Psoas muscle (tissue), 8 donors: ENCODE results near the gene PDE1C. TPM values are rescaled to one million over a fixed set of nuclear protein-coding genes. Genes with fewer than 3 reads are reported as not detected.

ENCODE experiments used
- ATAC-seq, 4 donors: fragments of 200-7000 bp; cut with Tn5 transposase; one replicate each; pipeline ENCODE4 v1.9.1; 2020; ENCODE audit warnings: moderate library complexity in 3 of 4, mild to moderate bottlenecking in 2 of 4
- DNase-seq, 2 donors: peaks; one replicate each; pipeline ENCODE4 v3.0.0-alpha.2; 2020
- H3K27ac ChIP-seq: fragments of 200-600 bp; one replicate; pipeline ENCODE4 v1.8.0; 2022
- H3K27me3 ChIP-seq, 3 donors: fragments of 200-600 bp in 1 of 3; one replicate each; pipeline versions ENCODE4 v1.6.1 to v1.8.0; 2013 to 2022; ENCODE audit warnings: low read length in 2 of 3, mild to moderate bottlenecking in 2 of 3, moderate library complexity in 1 of 3; ENCODE audit not compliant: insufficient read depth in 3 of 3
- H3K36me3 ChIP-seq, 2 donors: fragments of 200-600 bp in 1 of 2; one replicate each; pipeline versions ENCODE4 v1.6.1 to v1.8.0; 2013 to 2022; ENCODE audit warnings: low read depth in 1 of 2, mild to moderate bottlenecking in 1 of 2, moderate library complexity in 1 of 2; ENCODE audit not compliant: insufficient read depth in 1 of 2
- H3K4me1 ChIP-seq: fragments of 200-600 bp; one replicate; pipeline ENCODE4 v1.8.0; 2022
- H3K4me3 ChIP-seq: fragments of 200-600 bp; one replicate; pipeline ENCODE4 v1.8.0; 2022; ENCODE audit warnings: mild to moderate bottlenecking
- H3K9me3 ChIP-seq: fragments of 200-600 bp; one replicate; pipeline ENCODE4 v1.8.0; 2022
- CTCF ChIP-seq: fragments of 200-600 bp; IDR thresholded peaks from one replicate; pipeline ENCODE4 v1.8.0; 2022; ENCODE audit warnings: antibody characterized with exemption
- WGBS, 3 donors: extraction: QIAGEN DNeasy Blood & Tissue Kit; methylation state at CpG; one replicate each; pipeline versions ENCODE4 v1.1.6 to v1.1.7; 2013; 5-methylcytosine and 5-hydroxymethylcytosine counted together
- intact Hi-C, 2 donors: fragments of 100-400 bp; cut with DNase I; formaldehyde crosslinking; loops; one replicate each; pipeline versions ENCODE4 v1.11.0 to v1.14.2; 2022
- polyA plus RNA-seq, 3 donors: library from polyadenylated mRNA; stranded (reverse); fragments of 200-250 nt; gene quantifications; one replicate each; pipeline ENCODE4 v1.2.3, GENCODE V29; 2013
- total RNA-seq, 4 donors: library from RNA; stranded (reverse); fragmentation: NEBNext Ultra II Directional in 2 of 4; extraction: Animal tissue kit (Norgen Biotek cat#: 25700) in 2 of 4; gene quantifications; one replicate each; pipeline versions ENCODE4 v1.2.1 to v1.2.4, GENCODE V29; 2021 to 2023
- donor health status: healthy with polysubstance abuse.
- donor health status: DM: no; HTN: no; CAD: no; lungs with moderate emphysema.
- donor health status: Bipolar disorder and iron deficiency.
- donor health status: healthy.
- donor health status: DM: yes; HTN: yes; CAD: no.
- donor health status: DM: no; HTN: no; CAD: no.
- donor health status: DM: no; HTN: no; CAD: no.
- donor health status: DM: yes; HTN: yes; CAD: no.

PDE1C gene
- total and polyA plus RNA-seq, 7 donors = 0.20 to 1.9 (median 0.64) TPM

- no peaks in the 10 kb centered on the region for H3K4me1 ChIP-seq
- no peaks in the 10 kb centered on the region for H3K27me3 ChIP-seq
- H3K9me3 ChIP-seq = no peaks in the 10 kb centered on the region
- no peak for ATAC-seq
- H3K27ac ChIP-seq = no peak overlapping the region
- intact Hi-C loops = no loop called here
- WGBS, 3 donors = 88 to 91% (median 89%) methylated on average over 5 of the region's 5 CpGs
- TF ChIP-seq CTCF = no peak
- DNase-seq = no peak
- H3K4me3 ChIP-seq = no peak overlapping the region
- no peaks in the 10 kb centered on the region for H3K36me3 ChIP-seq
Measured at GRCh38 chr7:31975546-31975945, 94.7 kb downstream of the PDE1C start.

- DNase-seq (no peak), ATAC-seq (no peak)
- Histone ChIP-seq H3K27ac (no peak overlapping the region), H3K4me1 (no peaks in the 10 kb centered on the region), H3K36me3 (no peaks in the 10 kb centered on the region), H3K4me3 (no peak overlapping the region), H3K27me3 (no peaks in the 10 kb centered on the region), H3K9me3 (no peaks in the 10 kb centered on the region)
- intact Hi-C loops = no loop called here
- TF ChIP-seq CTCF = no peak
- WGBS, 3 donors = 50 to 62% (median 56%) methylated on average over 1 of the region's 1 CpG
Measured at GRCh38 chr7:31974351-31974750, 95.9 kb downstream of the PDE1C start.

- no peaks in the 10 kb centered on the region for H3K27me3 ChIP-seq
- WGBS, 3 donors = 84 to 96% (median 88%) methylated on average over 7 of the region's 7 CpGs
- H3K9me3 ChIP-seq = no peaks in the 10 kb centered on the region
- H3K4me1 ChIP-seq = no peaks in the 10 kb centered on the region
- ATAC-seq = no peak
- intact Hi-C loops = no loop called here
- no peak overlapping the region for H3K4me3 ChIP-seq
- no peak overlapping the region for H3K27ac ChIP-seq
- DNase-seq = no peak
- no peaks in the 10 kb centered on the region for H3K36me3 ChIP-seq
- TF ChIP-seq CTCF = no peak
Measured at GRCh38 chr7:31971049-31971667, 99.0 kb downstream of the PDE1C start.

- no peak overlapping the region for H3K4me3 ChIP-seq
- ATAC-seq = no peak
- no peaks in the 10 kb centered on the region for H3K4me1 ChIP-seq
- intact Hi-C loops = no loop called here
- no peaks in the 10 kb centered on the region for H3K36me3 ChIP-seq
- no peak overlapping the region for H3K27ac ChIP-seq
- TF ChIP-seq CTCF = no peak
- no peak for DNase-seq
- H3K9me3 ChIP-seq = no peaks in the 10 kb centered on the region
- H3K27me3 ChIP-seq = no peaks in the 10 kb centered on the region
Measured at GRCh38 chr7:31970501-31970900, 99.7 kb downstream of the PDE1C start.

DNA sequence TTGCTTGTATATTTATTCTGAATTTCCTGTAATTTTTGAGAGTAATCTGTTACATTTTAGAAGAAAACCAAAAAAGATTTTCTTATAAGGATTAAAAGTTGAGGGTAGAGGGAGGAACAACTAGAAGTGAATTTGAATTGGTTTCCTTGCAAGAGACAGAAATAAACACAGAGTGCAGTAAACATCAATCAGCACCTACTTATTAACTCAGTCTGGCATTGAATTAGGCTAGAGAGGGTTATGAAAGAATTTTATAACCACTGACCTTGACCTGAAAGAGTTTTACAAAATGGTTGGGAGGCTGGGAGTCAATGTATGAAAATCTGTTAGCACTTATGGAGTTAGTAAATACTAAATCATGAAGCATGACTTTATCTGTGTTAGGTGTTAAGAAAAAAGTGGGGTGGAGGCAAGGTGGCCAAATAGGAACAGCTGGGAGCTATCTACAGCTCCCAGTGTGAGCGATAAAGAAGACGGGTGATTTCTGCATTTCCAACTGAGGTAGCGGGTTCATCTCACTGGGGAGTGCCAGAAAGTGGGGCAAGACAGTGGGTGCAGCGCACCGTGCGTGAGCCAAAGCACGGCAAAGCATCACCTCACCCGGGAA, 106.5 kb downstream of the PDE1C start:
- 89 to 95% (median 92%) methylated on average over 8 of the region's 8 CpGs for WGBS, 3 donors
- Histone ChIP-seq H3K36me3 (no peaks in the 10 kb centered on the region), H3K4me1 (no peaks in the 10 kb centered on the region), H3K27me3 (no peaks in the 10 kb centered on the region), H3K9me3 (no peaks in the 10 kb centered on the region), H3K27ac (no peak overlapping the region), H3K4me3 (no peak overlapping the region)
- TF ChIP-seq CTCF = no peak
- DNase-seq (no peak), ATAC-seq (no peak)
- intact Hi-C loops = no loop called here
